CD14-positive monocyte (primary cell): ENCODE measurements around the gene TCP11L1. TPM values are rescaled to one million over a fixed set of nuclear protein-coding genes. Genes with fewer than 3 reads are reported as not detected.

Experiments
- DNase-seq, 3 donors: peaks; one replicate each; pipeline ENCODE4 v3.0.0-alpha.2; 2011 to 2022
- H2AFZ ChIP-seq: 2 replicates; pipeline ENCODE4 v1.6.0; 2012; ENCODE audit warnings: mild to moderate bottlenecking, low read depth, low read length, inconsistent platforms; ENCODE audit not compliant: insufficient read depth, poor library complexity, severe bottlenecking
- H3K27ac ChIP-seq, 2 donors: 1 replicate in 1 of 2; 2 replicates in 1 of 2; pipeline ENCODE4 v1.5.1; 2012 to 2013; ENCODE audit warnings: low read length in 2 of 2, control low read depth in 1 of 2, inconsistent platforms in 1 of 2, low read depth in 1 of 2, mild to moderate bottlenecking in 1 of 2
- H3K27me3 ChIP-seq, 2 donors: one replicate each; pipeline versions ENCODE4 v1.6.0 to v1.6.1; 2011 to 2013; ENCODE audit warnings: low read length in 2 of 2; ENCODE audit not compliant: control insufficient read depth in 2 of 2, insufficient read depth in 2 of 2
- H3K36me3 ChIP-seq, 2 donors: replicated peaks in 1 of 2; 1 replicate in 1 of 2; 2 replicates in 1 of 2; pipeline versions ENCODE4 v1.5.1 to v1.6.1; 2012 to 2013; ENCODE audit warnings: low read length in 2 of 2, control low read depth in 1 of 2, inconsistent platforms in 1 of 2, mild to moderate bottlenecking in 1 of 2; ENCODE audit not compliant: insufficient read depth in 2 of 2, control insufficient read depth in 1 of 2
- H3K4me1 ChIP-seq, 2 donors: 1 replicate in 1 of 2; 2 replicates in 1 of 2; pipeline versions ENCODE4 v1.5.1 to v1.6.1; 2012 to 2013; ENCODE audit warnings: low read length in 2 of 2, control low read depth in 1 of 2, inconsistent platforms in 1 of 2, mild to moderate bottlenecking in 1 of 2, moderate library complexity in 1 of 2; ENCODE audit not compliant: insufficient read depth in 2 of 2, control insufficient read depth in 1 of 2
- H3K4me2 ChIP-seq: replicated peaks from 2 replicates; pipeline ENCODE3; 2012; ENCODE audit warnings: low read length, moderate library complexity, mild to moderate bottlenecking; ENCODE audit not compliant: poor library complexity, severe bottlenecking; ENCODE audit errors: extremely low read depth
- H3K4me3 ChIP-seq, 3 experiments: fragments of 200-600 bp in 1 of 3; sonication (generic) in 1 of 3; replicated peaks in 1 of 3; 1 replicate in 2 of 3; 2 replicates in 1 of 3; pipeline ENCODE4 v1.5.1; 2011 to 2013; ENCODE audit warnings: low read length in 3 of 3, mild to moderate bottlenecking in 3 of 3, control low read depth in 2 of 3, low read depth in 2 of 3, inconsistent platforms in 1 of 3, moderate library complexity in 1 of 3
- H3K79me2 ChIP-seq: 2 replicates; pipeline ENCODE4 v1.6.0; 2012; ENCODE audit warnings: mild to moderate bottlenecking, control low read depth, inconsistent platforms, low read length, moderate library complexity; ENCODE audit not compliant: insufficient read depth
- H3K9ac ChIP-seq: 2 replicates; pipeline ENCODE4 v1.6.0; 2017; ENCODE audit warnings: low read length, mild to moderate bottlenecking; ENCODE audit not compliant: insufficient read depth, poor library complexity, severe bottlenecking
- H3K9me3 ChIP-seq, 2 donors: replicated peaks in 1 of 2; 1 replicate in 1 of 2; 2 replicates in 1 of 2; pipeline versions ENCODE4 v1.5.1 to v1.6.1; 2012 to 2013; ENCODE audit warnings: low read length in 2 of 2, control low read depth in 1 of 2; ENCODE audit not compliant: control insufficient read depth in 1 of 2, insufficient read depth in 1 of 2
- H4K20me1 ChIP-seq: 2 replicates; pipeline ENCODE4 v1.6.0; 2012; ENCODE audit warnings: mild to moderate bottlenecking, low read length, control low read depth, moderate library complexity; ENCODE audit not compliant: insufficient read depth
- H3K27ac Mint-ChIP-seq, 7 donors: one replicate each; pipeline ENCODE4 v1.8.0; 2020; ENCODE audit warnings: mild to moderate bottlenecking in 7 of 7, mixed read lengths in 7 of 7, moderate library complexity in 6 of 7, inconsistent platforms in 2 of 7
- H3K27me3 Mint-ChIP-seq, 3 donors: one replicate each; pipeline ENCODE4 v1.8.0; 2021 to 2022; ENCODE audit warnings: low read depth in 3 of 3, mild to moderate bottlenecking in 3 of 3, mixed read lengths in 3 of 3, moderate library complexity in 3 of 3, inconsistent platforms in 1 of 3
- H3K36me3 Mint-ChIP-seq, 2 donors: one replicate each; pipeline ENCODE4 v1.8.0; 2020; ENCODE audit warnings: mixed read lengths in 2 of 2, inconsistent platforms in 1 of 2, mild to moderate bottlenecking in 1 of 2
- H3K4me1 Mint-ChIP-seq: one replicate; pipeline ENCODE4 v1.8.0; 2020; ENCODE audit warnings: mild to moderate bottlenecking, mixed read lengths
- H3K4me3 Mint-ChIP-seq, 2 donors: one replicate each; pipeline ENCODE4 v1.8.0; 2020; ENCODE audit warnings: mild to moderate bottlenecking in 2 of 2, mixed read lengths in 2 of 2, moderate library complexity in 1 of 2
- H3K9me3 Mint-ChIP-seq, 7 donors: one replicate each; pipeline ENCODE4 v1.8.0; 2020 to 2022; ENCODE audit warnings: mixed read lengths in 7 of 7, mild to moderate bottlenecking in 6 of 7, moderate library complexity in 6 of 7, inconsistent platforms in 2 of 7
- CTCF ChIP-seq: fragments of 200-600 bp; IDR thresholded peaks from one replicate; pipeline ENCODE4 v1.8.0; 2022; ENCODE audit warnings: antibody characterized with exemption, mild to moderate bottlenecking
- WGBS: methylation state at CpG from one replicate; pipeline ENCODE4 v1.1.5; 2013; ENCODE audit warnings: missing lambda C conversion rate; ENCODE audit not compliant: insufficient coverage; 5-methylcytosine and 5-hydroxymethylcytosine counted together
- intact Hi-C, 2 donors: fragments of 100-400 bp; cut with micrococcal nuclease; formaldehyde crosslinking; loops; one replicate each; pipeline versions ENCODE4 v1.15.0 to v1.15.1; 2023
- polyA plus RNA-seq, 3 donors: library from polyadenylated mRNA; depleted of rRNA in 1 of 3; unstranded in 2 of 3; stranded (reverse) in 1 of 3; fragments of 300-500 nt in 2 of 3; fragments of >200 nt in 1 of 3; fragmentation: Illumina TruSeq in 2 of 3; gene quantifications; 1 replicate in 2 of 3; 2 replicates in 1 of 3; pipeline ENCODE4 v1.2.3, GENCODE V29; 2012 to 2021

The TCP11L1 gene
- polyA plus RNA-seq, 3 donors = 5.1 to 11.2 (median 7.0) TPM

- Histone ChIP-seq H3K4me1 (no peaks in the 10 kb centered on the region), H3K27ac (no peak overlapping the region), H3K9me3 (no peaks in the 10 kb centered on the region), H3K27me3 (no peaks in the 10 kb centered on the region), H3K79me2 (no peaks in the 10 kb centered on the region), H3K9ac (no peak overlapping the region), H3K36me3 (peaks cover 79 to 97% of the 10 kb centered on the region in 2 donors), H2AFZ (no peak overlapping the region), H4K20me1 (no peaks in the 10 kb centered on the region), H3K4me2 (no peak overlapping the region), H3K4me3 (no peak overlapping the region)
- peaks cover 0 to 1% (median 0%) of the 10 kb centered on the region in 3 donors for H3K27me3 Mint-ChIP-seq
- H3K9me3 Mint-ChIP-seq = peaks cover 0 to 7% (median 2%) of the 10 kb centered on the region in 7 donors
- DNase-seq = no peak
- H3K27ac Mint-ChIP-seq = no peak overlapping the region
- no peak overlapping the region for H3K4me3 Mint-ChIP-seq
- H3K4me1 Mint-ChIP-seq = no peaks in the 10 kb centered on the region
- intact Hi-C loops = no loop called here
- TF ChIP-seq CTCF = no peak
- H3K36me3 Mint-ChIP-seq = peaks cover 79 to 95% of the 10 kb centered on the region in 2 donors
- WGBS = no CpG with 5 or more reads among the region's 8 CpGs
Measured at GRCh38 chr11:33072465-33072864, 33.1 kb downstream of the TCP11L1 start.

DNA sequence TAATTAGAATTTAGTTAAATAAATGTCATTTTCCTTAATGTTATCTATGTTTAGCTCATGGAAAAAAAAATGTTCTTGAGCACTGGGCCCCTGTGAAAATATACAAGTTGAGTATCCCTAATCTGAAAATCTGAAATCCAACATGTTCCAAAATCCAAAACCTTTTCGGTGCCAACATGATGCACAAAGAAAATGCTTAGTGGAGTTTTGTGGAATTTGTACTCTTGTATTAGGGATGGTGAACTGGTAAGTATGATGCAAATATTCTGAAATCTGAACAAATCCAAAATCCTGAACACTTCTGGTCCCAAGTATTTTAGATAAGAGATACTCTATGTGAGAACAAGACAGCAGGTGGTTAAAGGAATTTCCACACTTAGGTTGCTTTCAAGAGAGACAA lies 44.5 kb downstream of the TCP11L1 start:
- H3K4me1 Mint-ChIP-seq = no peaks in the 10 kb centered on the region
- Histone ChIP-seq H3K4me3 (no peak overlapping the region), H3K27me3 (no peaks in the 10 kb centered on the region), H3K4me2 (no peak overlapping the region), H3K4me1 (no peaks in the 10 kb centered on the region), H3K79me2 (no peaks in the 10 kb centered on the region), H2AFZ (no peak overlapping the region), H3K27ac (no peak overlapping the region), H4K20me1 (no peaks in the 10 kb centered on the region), H3K36me3 (peaks cover 74 to 82% of the 10 kb centered on the region in 2 donors), H3K9me3 (no peaks in the 10 kb centered on the region), H3K9ac (no peak overlapping the region)
- H3K27me3 Mint-ChIP-seq = peaks cover 0 to 1% (median 0%) of the 10 kb centered on the region in 3 donors
- no peaks in the 10 kb centered on the region for H3K9me3 Mint-ChIP-seq
- H3K27ac Mint-ChIP-seq = no peak overlapping the region
- TF ChIP-seq CTCF = no peak
- peaks cover 56 to 69% of the 10 kb centered on the region in 2 donors for H3K36me3 Mint-ChIP-seq
- no CpG with 5 or more reads among the region's 1 CpG for WGBS
- DNase-seq = no peak
- no peak overlapping the region for H3K4me3 Mint-ChIP-seq
- intact Hi-C loops = no loop called here
